LNCAP (cell line): ENCODE measurements around the gene PHF10.

Source experiments
- CTCF ChIP-seq: fragments of 450-650 bp; IDR thresholded peaks from 2 replicates; pipeline ENCODE4 v1.5.1; 2017; ENCODE audit warnings: mild to moderate bottlenecking

PHF10 gene

GRCh38 chr6:169669147-169669546 is 55.2 kb downstream of the PHF10 start:
- no peak for TF ChIP-seq CTCF

- no peak for TF ChIP-seq CTCF
These were observed 56.0 kb downstream of the PHF10 start for GRCh38 chr6:169668203-169668847.

- TF ChIP-seq CTCF: no peak
These were observed 56.6 kb downstream of the PHF10 start for GRCh38 chr6:169667716-169668115.

- TF ChIP-seq CTCF: no peak
These were observed 57.9 kb downstream of the PHF10 start for GRCh38 chr6:169666441-169666840.

- no peak for TF ChIP-seq CTCF
These were observed 59.0 kb downstream of the PHF10 start for GRCh38 chr6:169665289-169665688.

GRCh38 chr6:169664227-169664626 is 60.1 kb downstream of the PHF10 start:
- no peak for TF ChIP-seq CTCF

- no peak for TF ChIP-seq CTCF
These were observed 60.8 kb downstream of the PHF10 start for GRCh38 chr6:169663468-169663867.

GRCh38 chr6:169661391-169661756 is 62.9 kb downstream of the PHF10 start:
- no peak for TF ChIP-seq CTCF
